ENCODE measurements around the gene TSPYL1.
A peak's percentile ranks its signal among the peaks of the same experiment; 100 is the strongest.

TSPYL1 gene

GRCh38 chr6:116255246-116255800 is 24.4 kb downstream of the TSPYL1 start:
- no peak for DNase-seq

- no peak for DNase-seq
These were observed 25.3 kb downstream of the TSPYL1 start for GRCh38 chr6:116254297-116255056.

- peak; percentile 96 for DNase-seq
These were observed 26.0 kb downstream of the TSPYL1 start, which contains the start of gene TSPYL4 for GRCh38 chr6:116253505-116254296. Gene TSPYL4, minus strand, starts transcription at chr6:116254075. Its CDS starts 67 bp downstream, at chr6:116254008.

DNA sequence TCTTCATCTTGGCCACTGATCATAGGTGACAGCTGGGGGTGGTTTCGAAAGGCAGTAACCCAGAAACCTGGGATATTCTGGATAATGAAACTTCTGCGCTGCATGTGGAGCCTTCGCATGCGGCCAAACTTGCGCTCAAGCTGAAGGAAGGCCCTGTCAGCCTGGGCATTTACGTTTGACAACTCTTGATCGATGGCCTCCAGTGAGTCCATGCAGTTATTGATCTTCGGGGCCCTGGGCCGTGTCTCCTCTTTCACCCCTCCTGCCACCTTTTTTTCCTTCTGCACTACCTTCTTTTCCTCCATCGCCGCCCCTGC is 26.6 kb downstream of the TSPYL1 start:
- no peak for DNase-seq

- DNase-seq = no peak
These were observed 28.0 kb downstream of the TSPYL1 start for GRCh38 chr6:116251568-116252384.

GRCh38 chr6:116248577-116248976 is 31.2 kb downstream of the TSPYL1 start:
- no peak for DNase-seq

DNA sequence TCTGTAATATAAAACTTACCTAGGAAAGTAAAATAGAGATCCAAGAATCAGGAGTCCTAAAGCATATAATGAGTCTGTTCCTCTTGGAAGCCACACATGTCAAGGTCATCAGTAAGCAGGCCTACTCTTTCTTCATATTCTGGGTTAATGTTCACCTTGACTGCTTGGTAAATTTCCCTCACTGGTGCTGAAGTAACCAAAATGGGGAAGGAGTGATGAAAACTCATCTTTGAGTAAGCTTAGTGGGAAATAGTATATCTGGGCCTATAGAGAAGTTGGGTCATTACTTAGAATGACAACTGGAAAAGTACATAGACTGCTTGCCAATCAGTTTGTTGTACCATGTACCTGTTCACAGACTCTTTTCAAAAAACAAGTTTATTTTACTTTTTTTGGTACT is 32.4 kb downstream of the TSPYL1 start:
- DNase-seq = no peak

DNA sequence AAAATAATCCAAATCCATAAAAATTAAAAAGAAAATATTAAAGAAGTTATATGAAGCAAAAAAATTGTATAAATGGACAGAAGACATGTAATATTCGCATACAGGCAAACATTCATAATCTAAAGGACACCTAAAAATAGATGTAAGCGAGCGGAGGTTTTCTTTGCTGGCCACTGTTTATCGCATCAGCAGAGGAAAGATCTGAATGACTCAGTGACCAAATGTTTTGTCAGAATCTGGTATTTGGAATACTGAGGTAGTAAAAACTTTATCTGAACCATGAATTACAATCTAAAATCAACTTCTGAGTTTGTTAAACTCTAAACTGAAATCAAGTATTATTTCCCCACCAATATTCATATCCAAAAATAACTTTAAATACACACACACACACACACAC is 33.6 kb downstream of the TSPYL1 start:
- DNase-seq = no peak

DNA sequence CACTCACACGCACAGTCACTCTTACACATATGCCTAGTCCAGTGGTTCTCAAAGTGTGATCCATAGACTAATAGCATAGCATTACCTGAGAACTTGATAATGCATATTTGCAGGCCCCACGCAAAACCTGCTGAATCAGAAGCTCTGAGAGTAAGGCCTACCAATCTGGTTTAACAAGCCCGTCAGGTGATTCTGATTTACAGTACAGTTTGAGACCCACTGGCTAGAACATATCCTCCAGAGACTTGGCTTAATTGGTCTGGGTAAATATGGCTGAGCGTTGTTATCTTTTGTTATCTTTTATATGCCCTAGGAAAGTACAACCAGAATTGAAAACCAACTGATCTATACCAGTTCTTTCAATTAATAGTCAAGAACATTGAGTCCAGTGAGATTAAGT is 35.4 kb downstream of the TSPYL1 start:
- no peak for DNase-seq

DNA sequence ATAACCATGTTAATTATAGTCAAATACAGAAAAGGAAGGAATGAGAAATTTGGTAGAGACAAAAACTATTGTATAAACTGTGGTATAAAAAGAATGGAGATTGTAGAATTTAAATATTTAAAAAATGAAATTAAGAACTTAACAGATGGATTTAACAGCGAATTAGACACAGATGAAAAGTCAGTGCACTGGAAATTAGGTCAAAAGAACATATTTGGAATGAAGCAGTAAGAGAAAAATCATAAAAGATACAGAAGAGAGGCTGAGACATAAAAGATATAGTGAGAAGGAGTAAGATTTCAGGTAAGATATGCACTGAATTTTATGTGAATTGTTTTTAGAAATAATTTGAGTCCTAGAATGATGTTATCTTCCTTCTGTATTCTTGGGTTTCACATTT is 39.9 kb downstream of the TSPYL1 start:
- no peak for DNase-seq

GRCh38 chr6:116239256-116239655 is 40.5 kb downstream of the TSPYL1 start:
- DNase-seq = no peak

DNA sequence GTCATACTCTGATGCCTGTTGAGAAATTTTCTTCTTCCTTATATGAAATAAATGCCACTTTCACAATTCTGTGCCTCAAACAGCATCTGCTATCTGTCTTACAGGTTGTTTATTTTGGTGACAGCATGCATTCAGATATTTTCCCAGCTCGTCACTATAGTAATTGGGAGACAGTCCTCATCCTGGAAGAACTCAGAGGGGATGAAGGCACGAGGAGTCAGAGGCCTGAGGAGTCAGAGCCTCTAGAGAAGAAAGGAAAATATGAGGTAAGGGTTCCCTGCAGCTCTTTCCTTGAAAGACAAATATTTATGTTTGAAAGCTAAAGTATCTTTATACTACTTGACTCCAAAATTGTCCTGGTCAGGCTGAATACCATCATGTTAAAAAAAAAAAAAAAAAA is 41.6 kb downstream of the TSPYL1 start:
- DNase-seq = no peak

- DNase-seq = no peak
These were observed 45.0 kb downstream of the TSPYL1 start for GRCh38 chr6:116234689-116235088.

DNA sequence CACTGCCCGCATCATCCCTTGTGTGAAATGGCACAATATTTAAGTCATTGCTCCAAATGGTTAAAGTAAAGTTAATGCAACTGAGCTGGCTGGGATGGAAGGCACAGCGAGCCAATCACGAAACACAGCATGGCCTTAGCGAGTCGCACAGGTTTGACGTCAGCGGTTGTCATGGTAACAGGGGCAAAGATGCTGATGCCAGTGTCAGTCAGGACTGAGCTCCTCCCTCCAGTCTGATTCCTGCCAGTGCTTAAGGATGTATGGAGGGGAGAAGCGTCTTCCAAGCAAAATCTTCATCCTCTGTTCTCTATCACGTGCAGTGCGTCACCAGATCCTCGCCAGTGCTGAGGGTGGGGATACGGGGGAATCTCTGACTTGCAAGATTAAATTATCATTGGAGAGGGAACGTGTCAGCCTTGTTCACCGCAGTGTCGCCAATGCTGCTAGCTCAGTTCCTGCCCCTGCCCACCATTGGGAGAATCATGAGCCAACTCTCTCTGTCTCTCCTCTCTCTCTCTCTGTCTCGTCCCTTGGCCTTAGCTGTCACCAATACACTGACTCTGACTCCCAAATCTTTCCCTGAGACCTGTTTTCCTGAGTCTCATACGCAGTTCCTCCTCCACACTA is 50.3 kb downstream of the TSPYL1 start:
- peak; percentile 92 for DNase-seq

Measured in right forelimb (tissue), 1 donor.